ENCODE results near the gene TXNRD1. TPM values are rescaled to one million over a fixed set of nuclear protein-coding genes. Genes with fewer than 3 reads are reported as not detected.

The TXNRD1 gene
- total RNA-seq, 4 donors from 2014 or later, result 170 to 313 (median 247) TPM

GRCh38 chr12:104348994-104349494 is 133.5 kb downstream of the TXNRD1 start:
- ATAC-seq (ENCODE audit: low FRiP score) (no peak), DNase-seq (ENCODE audit: low spot score) (no peak)
- TF ChIP-seq CTCF (IDR thresholded peaks at IDR 0.05), result no peak

GRCh38 chr12:104350211-104351056 is 134.9 kb downstream of the TXNRD1 start:
- DNase-seq (ENCODE audit: low spot score) (no peak), ATAC-seq (ENCODE audit: low FRiP score) (no peak)
- no peak for TF ChIP-seq CTCF (IDR thresholded peaks at IDR 0.05)

- TF ChIP-seq CTCF (IDR thresholded peaks at IDR 0.05), result no peak
- ATAC-seq (ENCODE audit: low FRiP score), result no peak
- no peak for DNase-seq (ENCODE audit: low spot score)
Observed at GRCh38 chr12:104351057-104351983, 135.7 kb downstream of the TXNRD1 start.

- ATAC-seq (ENCODE audit: low FRiP score) (no peak), DNase-seq (ENCODE audit: low spot score) (no peak)
- TF ChIP-seq CTCF (IDR thresholded peaks at IDR 0.05), result no peak
Observed at GRCh38 chr12:104352106-104352713, 136.6 kb downstream of the TXNRD1 start.

GRCh38 chr12:104353012-104353981 is 137.7 kb downstream of the TXNRD1 start:
- no peak for ATAC-seq (ENCODE audit: low FRiP score)
- DNase-seq (ENCODE audit: low spot score), result no peak
- no peak for TF ChIP-seq CTCF (IDR thresholded peaks at IDR 0.05)
